Skin epidermis (tissue), 12 donors: ENCODE results near the gene DKKL1.
A peak's percentile ranks its signal among the peaks of the same experiment; 100 is the strongest.

Experiments used
- H3K27ac ChIP-seq, 21 experiments: fragments of 200-600 bp; sonication (generic) in 11 of 21; one replicate each; pipeline ENCODE4 v1.5.0; 2020; ENCODE audit warnings: mild to moderate bottlenecking in 3 of 21, inconsistent platforms in 2 of 21, moderate library complexity in 2 of 21
- H3K4me3 ChIP-seq, 7 experiments: fragments of 200-600 bp; sonication (generic) in 2 of 7; one replicate each; pipeline ENCODE4 v1.5.0; 2020; ENCODE audit warnings: inconsistent platforms in 2 of 7, mild to moderate bottlenecking in 2 of 7, moderate library complexity in 1 of 7

The DKKL1 gene

GRCh38 chr19:49414256-49414655 is 50.6 kb downstream of the DKKL1 start:
- Histone ChIP-seq H3K4me3 (no peak overlapping the region), H3K27ac (no peak overlapping the region)

GRCh38 chr19:49415102-49415809 is 51.6 kb downstream of the DKKL1 start:
- no peak overlapping the region for H3K4me3 ChIP-seq
- no peak overlapping the region for H3K27ac ChIP-seq

- no peak overlapping the region for H3K4me3 ChIP-seq
- no peak overlapping the region for H3K27ac ChIP-seq
These were observed 52.1 kb downstream of the DKKL1 start for GRCh38 chr19:49415810-49416200.

GRCh38 chr19:49417088-49417487 is 53.4 kb downstream of the DKKL1 start:
- Histone ChIP-seq H3K27ac (no peak overlapping the region), H3K4me3 (no peak overlapping the region)

GRCh38 chr19:49418511-49418910 is 54.8 kb downstream of the DKKL1 start:
- Histone ChIP-seq H3K4me3 (no peak overlapping the region), H3K27ac (no peak overlapping the region)

- H3K27ac ChIP-seq, result no peak overlapping the region
- no peak overlapping the region for H3K4me3 ChIP-seq
These were observed 55.5 kb downstream of the DKKL1 start for GRCh38 chr19:49419173-49419572.

GRCh38 chr19:49420227-49420626 is 56.5 kb downstream of the DKKL1 start:
- Histone ChIP-seq H3K4me3 (no peak overlapping the region), H3K27ac (no peak overlapping the region)

GRCh38 chr19:49421039-49421877 is 57.6 kb downstream of the DKKL1 start:
- Histone ChIP-seq H3K4me3 (peak overlapping the region in 1 of 7 experiments; percentile 4), H3K27ac (no peak overlapping the region)

GRCh38 chr19:49421878-49422202 is 58.2 kb downstream of the DKKL1 start:
- Histone ChIP-seq H3K4me3 (no peak overlapping the region), H3K27ac (no peak overlapping the region)

GRCh38 chr19:49422407-49423070 is 58.9 kb downstream of the DKKL1 start:
- no peak overlapping the region for H3K4me3 ChIP-seq

GRCh38 chr19:49423071-49423984 is 59.7 kb downstream of the DKKL1 start, which contains the start of gene PTH2:
PTH2 (minus strand) TSS chr19:49423441; CDS start chr19:49423339, 102 bp downstream.
- H3K4me3 ChIP-seq, result no peak within 1 kb of the TSS
- no peak within 1 kb of the TSS for H3K27ac ChIP-seq

More at GRCh38 chr19:49422407-49423070, 58.9 kb downstream of the DKKL1 start:
- no peak overlapping the region for H3K27ac ChIP-seq

GRCh38 chr19:49423985-49424303 is 60.3 kb downstream of the DKKL1 start:
- H3K4me3 ChIP-seq, result no peak overlapping the region
- H3K27ac ChIP-seq, result no peak overlapping the region
